IPS-NIHi11 (cell line): Measurements from ENCODE around the gene UBR4.
"Not testable (repeated sequence)": the region's sequence is repeated elsewhere in the genome, so short reads cannot be mapped to it uniquely, and the experiment has no call there.

Experiments
- DNase-seq: peaks from one replicate; pipeline ENCODE4 v3.0.0; 2012; ENCODE audit warnings: mixed read lengths, low spot score

The UBR4 gene

DNA sequence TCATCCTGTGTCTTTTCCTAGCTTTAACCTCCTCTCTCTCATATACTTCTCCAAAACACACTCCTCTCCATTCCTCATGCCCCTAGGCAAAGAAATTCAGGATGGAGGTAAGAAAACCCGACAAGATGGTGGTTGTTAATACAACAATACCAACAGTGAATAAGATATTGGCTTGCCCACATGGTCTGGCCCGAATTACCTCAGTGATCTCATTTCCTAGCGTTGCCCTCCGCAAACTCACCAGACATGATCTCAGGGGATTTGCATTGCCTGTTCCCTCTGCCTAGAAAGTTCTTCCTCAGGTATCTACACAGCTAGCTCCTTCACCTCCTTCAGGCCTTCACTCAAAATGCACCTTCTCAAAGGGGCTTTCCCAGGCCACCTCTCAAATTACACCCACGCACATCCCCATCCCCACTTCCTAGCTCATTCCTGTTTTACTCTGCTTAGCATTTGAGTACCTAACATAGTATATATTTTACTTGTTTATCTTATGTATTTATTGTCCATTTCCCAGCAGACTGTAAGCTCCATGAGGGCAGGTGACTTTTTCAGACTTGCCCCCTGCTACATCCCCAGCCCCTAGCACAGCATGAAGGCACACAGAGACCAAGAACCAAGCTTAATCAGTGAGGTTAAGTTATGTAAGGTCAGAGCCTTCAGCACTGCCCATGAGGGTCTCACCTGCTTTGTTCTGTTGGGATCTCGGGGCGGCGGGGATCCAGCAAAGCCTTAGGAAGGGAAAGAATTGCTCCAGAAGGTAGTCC, 10.2 kb upstream of the UBR4 start:
- no peak for DNase-seq

GRCh38 chr1:19219451-19219850, 9.4 kb upstream of the UBR4 start:
- no peak for DNase-seq

- DNase-seq = not testable (repeated sequence)
Measured at GRCh38 chr1:19216585-19216984, 6.5 kb upstream of the UBR4 start.

DNA sequence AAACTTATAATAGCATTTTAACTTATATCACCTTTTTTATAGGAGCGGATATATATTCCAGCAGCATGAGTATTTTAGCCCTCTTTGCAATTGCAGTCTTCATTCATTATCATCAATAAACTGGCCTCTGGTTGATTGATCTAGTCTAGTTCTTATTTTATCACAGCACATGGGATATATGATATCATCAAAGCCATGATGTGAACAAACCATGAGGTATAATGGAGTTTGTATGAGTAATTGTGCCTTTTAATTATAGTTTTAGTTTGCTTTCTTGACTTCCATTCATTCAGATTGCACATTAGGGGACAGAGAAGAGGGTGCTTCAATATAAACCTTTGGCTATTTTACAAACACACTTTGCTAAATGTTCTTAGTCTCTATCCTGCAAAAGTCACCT, 3.5 kb upstream of the UBR4 start:
- no peak for DNase-seq

DNA sequence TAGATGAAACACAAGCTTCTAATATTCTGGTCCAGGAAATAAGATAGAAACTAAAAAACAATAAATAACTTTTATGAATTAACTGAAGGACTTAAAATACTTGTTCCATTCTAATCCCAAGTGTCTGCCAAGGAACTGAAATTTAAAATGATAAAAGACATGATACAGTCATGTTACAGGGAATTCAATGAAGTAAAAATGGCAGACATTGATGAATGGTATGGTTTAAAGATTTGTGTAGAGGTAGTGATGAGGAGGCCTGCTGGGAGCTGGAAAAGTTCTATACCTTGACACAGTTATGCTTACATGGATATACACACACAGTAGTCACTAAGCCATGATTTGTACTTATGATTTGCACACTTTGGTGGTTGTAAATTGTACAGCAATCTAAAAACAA, 2.1 kb upstream of the UBR4 start:
- DNase-seq = no peak

GRCh38 chr1:19210772-19211549, 895 bp upstream of the UBR4 start:
- DNase-seq = no peak

- DNase-seq = peak; percentile 60
Measured at GRCh38 chr1:19209439-19209989, 552 bp downstream of the UBR4 start.

DNA sequence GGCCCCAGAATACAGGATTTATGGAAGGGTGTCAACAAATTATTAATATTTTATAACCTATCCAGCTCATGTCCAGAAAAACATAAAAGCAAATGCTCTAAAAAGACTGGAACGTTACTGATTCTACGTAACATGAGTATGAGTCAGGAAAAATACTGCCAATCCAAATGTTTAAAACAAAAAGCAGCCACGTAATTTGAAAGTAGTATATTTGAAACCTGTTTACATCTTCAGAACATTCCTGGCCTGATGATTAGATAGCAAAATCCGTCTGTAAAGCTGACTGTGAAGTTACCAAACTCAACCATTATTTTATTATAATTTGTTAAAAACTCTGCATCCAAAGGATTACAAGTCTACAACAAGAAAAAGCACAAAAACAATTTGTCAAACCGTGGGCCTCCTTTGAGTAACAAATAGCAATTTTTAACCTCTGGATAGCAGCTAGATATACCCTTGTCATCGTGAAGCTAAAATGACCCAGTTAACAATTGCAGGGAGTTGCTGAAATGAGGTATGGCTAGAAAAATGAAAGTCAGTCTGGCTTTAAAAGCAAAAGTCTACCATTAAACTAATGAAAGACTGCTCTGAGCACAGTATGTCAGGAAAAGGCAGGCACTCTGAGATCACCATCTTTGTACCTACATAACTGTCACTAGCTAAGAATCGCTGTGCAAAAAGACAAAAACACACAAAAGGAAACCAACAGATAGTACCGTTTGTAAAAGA, 1.2 kb downstream of the UBR4 start:
- DNase-seq = no peak

GRCh38 chr1:19206947-19207346, 3.1 kb downstream of the UBR4 start:
- DNase-seq = no peak

DNA sequence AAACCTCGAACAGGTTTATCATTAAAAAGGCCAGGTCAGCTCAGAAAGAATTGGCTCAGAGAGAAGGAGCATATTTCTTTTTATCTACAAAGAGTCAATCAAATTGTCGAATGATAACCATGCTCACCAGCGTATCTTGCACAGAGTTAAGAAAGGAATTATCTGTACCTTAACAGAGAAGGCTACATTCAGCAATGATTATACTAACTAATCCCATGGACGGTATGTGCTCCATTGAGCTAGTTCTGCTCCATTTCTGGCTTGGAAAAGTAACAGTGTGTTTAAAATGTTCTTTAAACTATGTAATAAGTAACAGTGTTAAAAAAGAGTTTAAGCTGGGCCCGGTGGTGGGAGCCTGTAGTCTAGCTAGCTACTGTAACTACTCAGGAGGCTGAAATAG, 4.2 kb downstream of the UBR4 start:
- DNase-seq = no peak

DNA sequence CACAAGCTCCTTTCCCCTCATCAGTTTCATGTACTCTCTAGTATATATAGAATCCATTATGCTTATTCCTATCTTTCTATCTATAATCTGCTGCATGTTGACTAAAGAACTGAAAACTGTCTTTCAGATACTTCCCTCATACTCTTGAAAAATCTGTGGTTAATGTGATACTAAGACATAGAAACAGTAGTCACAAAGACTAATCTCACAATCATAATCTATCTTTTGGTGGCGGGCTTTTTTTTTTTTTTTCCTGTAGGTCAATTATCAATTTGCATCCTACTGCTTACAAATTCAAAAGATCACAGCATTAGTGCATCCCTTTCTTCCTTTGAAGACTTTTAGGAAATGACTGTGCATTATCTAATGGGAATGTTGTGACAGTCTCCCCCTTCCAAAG, 4.7 kb downstream of the UBR4 start:
- no peak for DNase-seq

- DNase-seq = no peak
Measured at GRCh38 chr1:19204446-19205266, 5.4 kb downstream of the UBR4 start.

GRCh38 chr1:19203440-19203839, 6.6 kb downstream of the UBR4 start:
- DNase-seq = no peak

- DNase-seq = no peak
Measured at GRCh38 chr1:19202396-19202795, 7.7 kb downstream of the UBR4 start.

- no peak for DNase-seq
Measured at GRCh38 chr1:19199969-19200604, 10.0 kb downstream of the UBR4 start.

- DNase-seq = no peak
Measured at GRCh38 chr1:19199329-19199968, 10.6 kb downstream of the UBR4 start.

GRCh38 chr1:19198820-19199219, 11.2 kb downstream of the UBR4 start:
- no peak for DNase-seq

DNA sequence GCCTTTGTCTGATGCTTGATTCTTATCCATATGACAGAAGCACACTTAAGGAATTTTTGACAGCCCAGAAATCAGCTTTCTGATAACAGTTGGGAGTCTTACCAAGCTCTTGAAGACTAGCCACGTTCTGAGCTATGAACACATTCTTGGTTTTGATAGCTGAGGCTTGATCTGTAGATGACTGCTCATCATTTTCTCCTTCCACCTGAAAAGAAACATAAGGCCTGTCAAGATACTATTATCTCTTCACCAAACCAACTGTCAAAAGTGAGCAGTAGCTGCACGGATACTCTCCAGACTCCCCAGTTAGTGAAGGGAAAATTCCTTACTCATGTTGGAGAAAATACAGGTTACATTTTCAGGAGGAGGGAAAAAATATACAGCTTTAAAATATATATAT, 12.2 kb downstream of the UBR4 start:
- DNase-seq = no peak

DNA sequence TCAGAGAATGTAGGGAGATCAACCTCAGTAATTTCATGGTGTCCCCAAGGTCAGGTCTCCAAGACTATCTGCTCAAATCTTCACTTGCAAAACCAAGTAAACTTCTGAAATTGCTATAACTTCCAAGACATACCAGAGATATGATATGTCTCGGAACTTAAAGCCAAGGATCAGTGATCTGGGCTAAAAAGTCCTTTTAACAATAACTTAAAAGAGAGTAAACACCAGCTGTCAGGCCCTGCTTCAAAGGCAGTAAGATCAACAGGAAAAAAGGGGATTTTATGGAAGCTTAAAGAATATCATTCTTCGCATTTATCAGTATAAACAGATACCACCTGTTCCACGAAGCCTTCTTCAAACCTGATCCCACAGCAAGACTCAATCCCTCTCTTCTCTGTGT, 13.7 kb downstream of the UBR4 start:
- DNase-seq = no peak

DNA sequence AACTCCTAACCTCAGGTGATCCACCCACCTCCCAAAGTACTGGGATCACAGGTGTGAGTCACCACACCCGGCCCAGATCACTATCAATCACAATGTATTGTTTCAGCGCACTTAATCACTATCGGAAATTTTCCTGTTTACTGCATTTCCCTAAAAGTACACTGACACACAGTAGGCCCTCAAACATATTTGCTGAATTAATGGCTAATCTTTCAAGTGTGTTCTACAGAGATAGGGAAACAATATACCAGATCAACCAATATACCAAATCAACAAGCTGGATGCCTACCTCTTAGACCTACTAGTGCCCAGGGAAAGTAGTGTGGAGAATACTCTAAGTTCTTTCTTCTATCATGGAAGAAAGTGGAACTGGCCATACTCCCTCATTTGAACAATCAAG, 17.1 kb downstream of the UBR4 start:
- no peak for DNase-seq

DNA sequence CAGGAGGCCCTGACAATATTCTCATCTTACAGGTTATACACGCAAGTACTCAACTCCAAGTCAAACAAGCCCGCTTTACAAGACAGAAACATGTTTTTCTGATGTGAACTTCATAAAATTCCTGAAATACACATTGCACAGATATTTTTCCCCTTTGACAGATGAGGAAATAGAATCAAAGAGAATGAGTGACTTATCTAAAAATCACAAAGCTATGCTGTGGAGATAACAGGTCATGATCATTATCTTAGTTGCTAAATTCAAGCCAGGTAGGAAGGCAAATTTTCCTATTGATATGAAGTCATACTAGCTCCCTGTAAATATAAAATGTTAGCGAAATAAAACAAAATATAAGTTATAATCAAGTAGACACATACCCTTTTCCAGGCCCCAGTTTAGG, 18.3 kb downstream of the UBR4 start:
- DNase-seq = no peak
